K562 (cell line): ENCODE results near the gene SIDT2. TPM values are rescaled to one million over a fixed set of nuclear protein-coding genes. Genes with fewer than 3 reads are reported as not detected.

Experiments
- ARID3A ChIP-seq: IDR thresholded peaks from 2 replicates; pipeline ENCODE4 v1.6.1; 2012; ENCODE audit warnings: low read depth, low read length, improper control_type of control experiment, borderline replicate concordance
- ARID3B ChIP-seq: fragments of 250-450 bp; sonication (Bioruptor Pico); IDR thresholded peaks from 2 replicates; pipeline ENCODE4 v1.4.0; 2020; ENCODE audit warnings: borderline replicate concordance
- BDP1 ChIP-seq: IDR thresholded peaks from 3 replicates; pipeline ENCODE4 v1.6.1; 2011; ENCODE audit not compliant: insufficient read length, insufficient read depth
- CEBPG ChIP-seq, 3 experiments: fragments of 200-800 bp in 1 of 3; sonication (Bioruptor generic) in 1 of 3; sonication (generic) in 1 of 3; formaldehyde crosslinking in 1 of 3; IDR thresholded peaks in 2 of 3; conservative IDR thresholded peaks in 1 of 3; 2 replicates each; pipeline versions ENCODE4 v1.6.1 to v1.8.0; 2016 to 2022; ENCODE audit warnings: missing compliant biosample characterization in 2 of 3, missing genetic modification characterization in 2 of 3, mild to moderate bottlenecking in 1 of 3, missing genetic modification reagents in 1 of 3
- CHD1 ChIP-seq: fragments of 200-600 bp; sonication (generic); IDR thresholded peaks from one replicate; pipeline ENCODE4 v1.6.1; 2012; ENCODE audit warnings: mild to moderate bottlenecking, moderate library complexity, low read length, inconsistent platforms
- FUS ChIP-seq: fragments of 200-400 bp; formaldehyde crosslinking; optimal IDR thresholded peaks from 2 replicates; pipeline ENCODE3; 2017; ENCODE audit warnings: low read depth, low read length
- KLF1 ChIP-seq: fragments of 450-650 bp; IDR thresholded peaks from 2 replicates; pipeline ENCODE4 v1.6.1; 2016; ENCODE audit warnings: missing genetic modification characterization, missing compliant biosample characterization
- MCM5 ChIP-seq: fragments of 450-650 bp; IDR thresholded peaks from 2 replicates; pipeline ENCODE4 v1.6.1; 2016; ENCODE audit warnings: low read depth
- PHF20 ChIP-seq: fragments of 450-650 bp; IDR thresholded peaks from 2 replicates; pipeline ENCODE4 v1.6.1; 2018; ENCODE audit not compliant: partially characterized antibody
- PKNOX1 ChIP-seq: fragments of 450-650 bp; IDR thresholded peaks from 2 replicates; pipeline ENCODE4 v1.6.1; 2016
- RERE ChIP-seq: sonication (generic); formaldehyde crosslinking; IDR thresholded peaks from 2 replicates; pipeline ENCODE4 v1.8.0; 2023; ENCODE audit warnings: missing genetic modification reagents, mild to moderate bottlenecking, borderline replicate concordance
- SIN3A ChIP-seq, 2 experiments: fragments of 150-350 bp in 1 of 2; IDR thresholded peaks; 2 replicates each; pipeline ENCODE4 v1.6.1; 2011 to 2016; ENCODE audit warnings: borderline replicate concordance in 2 of 2, low read depth in 2 of 2, low read length in 2 of 2, mild to moderate bottlenecking in 2 of 2, moderate library complexity in 2 of 2; ENCODE audit not compliant: control insufficient read depth in 1 of 2
- SMAD2 ChIP-seq: fragments of 150-350 bp; IDR thresholded peaks from 2 replicates; pipeline ENCODE4 v1.6.1; 2014; ENCODE audit warnings: low read depth, mild to moderate bottlenecking, low read length
- SRF ChIP-seq, 2 experiments: fragments of 250-450, 450-650 bp in 1 of 2; sonication (Bioruptor Pico) in 1 of 2; sonication (generic) in 1 of 2; formaldehyde crosslinking; IDR thresholded peaks; 2 replicates each; pipeline versions ENCODE4 v1.5.0 to v1.5.1; 2020 to 2022; ENCODE audit warnings: mild to moderate bottlenecking in 1 of 2, missing genetic modification reagents in 1 of 2
- ZFP30 ChIP-seq: fragments of 250-450 bp; sonication (Bioruptor Pico); IDR thresholded peaks from 2 replicates; pipeline ENCODE4 v1.8.0; 2022; ENCODE audit warnings: moderate library complexity, mild to moderate bottlenecking, inconsistent platforms, borderline replicate concordance
- ZNF184 ChIP-seq: sonication (generic); formaldehyde crosslinking; IDR thresholded peaks from 2 replicates; pipeline ENCODE4 v1.5.0; 2020; ENCODE audit warnings: missing genetic modification reagents
- ZNF197 ChIP-seq: fragments of 200-800 bp; sonication (Bioruptor generic); IDR thresholded peaks from 2 replicates; pipeline ENCODE4 v1.6.1; 2016; ENCODE audit warnings: low read depth, missing genetic modification characterization, missing compliant biosample characterization
- polyA plus RNA-seq, 8 experiments: library from polyadenylated mRNA; depleted of rRNA in 4 of 8; stranded (reverse) in 5 of 8; unstranded in 3 of 8; fragments of >200 nt; fragmentation: Nextera tagmentation in 2 of 8; fragmentation: Illumina TruSeq in 1 of 8; extraction: Ambion mirVana in 2 of 8; extraction: Trizol in 1 of 8; gene quantifications; 2 replicates each; pipeline versions ENCODE4 v1.2.1 to v1.2.3, GENCODE V29; 2011 to 2014; ENCODE audit warnings: inconsistent platforms in 1 of 8, missing spikeins in 1 of 8
- total RNA-seq, 7 experiments: library from RNA; depleted of rRNA in 6 of 7; stranded (reverse); fragments of >200 nt in 6 of 7; fragmentation: Illumina TruSeq in 2 of 7; extraction: Trizol in 2 of 7; gene quantifications; 2 replicates each; pipeline versions ENCODE4 v1.2.1 to v1.2.3, GENCODE V29; 2011 to 2021; ENCODE audit warnings: low replicate concordance in 1 of 7

SIDT2 gene
- total and polyA plus RNA-seq, 9 of the 15 experiments (the other 6 are each of a cell fraction or from before 2014, with no cell fraction given): 2.4 to 20.2 (median 6.5) TPM

GRCh38 chr11:117171404-117172061, 7.0 kb upstream of the SIDT2 start (continued):
- TF ChIP-seq SRF (CRISPR knock-in tag; IDR thresholded peaks at IDR 0.05) (no peak), ARID3A (no peak), RERE (CRISPR knock-in tag) (no peak), KLF1 (no peak), SMAD2 (no peak), ARID3B (CRISPR knock-in tag) (no peak), FUS (no peak), CHD1 (no peak), CEBPG (CRISPR knock-in tag; IDR thresholded peaks at IDR 0.05) (peak; percentile 32; the same call in 1 of the 2 replicates), CEBPG (tag; conservative IDR thresholded peaks at IDR 0.05 in 1 of 2, IDR thresholded peaks at IDR 0.05 in 1 of 2) (no peak; a peak in 1 of 4 replicates), ZFP30 (CRISPR knock-in tag) (no peak), BDP1 (no peak), PKNOX1 (peak; percentile 44; the same call in 1 of the 2 replicates), ZNF184 (CRISPR knock-in tag) (no peak), PHF20 (no peak), ZNF197 (no peak), SIN3A (IDR thresholded peaks at IDR 0.05; ENCODE audit: borderline replicate concordance in 2 of 2, control insufficient read depth in 1 of 2, low read depth in 2 of 2, low read length in 2 of 2) (peak in 1 of 2 experiments; percentile 25; a peak in 1 of 4 replicates), MCM5 (no peak)
